ENCODE measurements around the gene PRKN. TPM values are rescaled to one million over a fixed set of nuclear protein-coding genes. Genes with fewer than 3 reads are reported as not detected.

The PRKN gene
- total and polyA plus RNA-seq, 2 donors (not counting 3 experiments of a cell fraction or from before 2014, with no cell fraction given): 0.06 TPM; not detected in 1

- DNase-seq (ENCODE audit: low read depth, low spot score) (no peak), FAIRE-seq (no peak)
- no peaks in the 10 kb centered on the region for H3K9me1 ChIP-seq (replicated peaks; ENCODE audit: control insufficient read depth, extremely low read depth, insufficient read depth, low read length)
- H4K20me1 ChIP-seq (replicated peaks; ENCODE audit: control insufficient read depth, extremely low read depth, insufficient read depth, low read length): no peaks in the 10 kb centered on the region
- intact Hi-C loops (cut with micrococcal nuclease) (no loop called here), dilution Hi-C loops (cut with MboI; ENCODE audit: extremely low pct_ligation_motif_present, low sequenced_read_pairs) (no loop called here)
- H3K27me3 ChIP-seq (ENCODE audit: control insufficient read depth in 2 of 2, insufficient read depth in 2 of 2, low read length in 2 of 2): no peaks in the 10 kb centered on the region
- no peaks in the 10 kb centered on the region for H3K4me1 ChIP-seq (ENCODE audit: control insufficient read depth, extremely low read depth, insufficient read depth, low read length)
- no peak overlapping the region for H2AFZ ChIP-seq (ENCODE audit: low read depth, low read length)
- H3K79me2 ChIP-seq (ENCODE audit: control insufficient read depth, insufficient read depth, low read length): no peaks in the 10 kb centered on the region
- no peak overlapping the region for H3K27ac ChIP-seq (ENCODE audit: insufficient read depth, low read depth, low read length)
- BruUV-seq (replicated peaks): no TSS peak
- no peaks in the 10 kb centered on the region for H3K36me3 ChIP-seq (ENCODE audit: control insufficient read depth in 2 of 2, extremely low read depth in 1 of 2, insufficient read depth in 2 of 2, low read length in 2 of 2)
- H3K9me3 ChIP-seq (replicated peaks; ENCODE audit: control insufficient read depth, insufficient read depth, low read length): no peaks in the 10 kb centered on the region
- ChIA-PET POLR2A (no interaction called here), CTCF (interaction anchor here (1.2 kb wide), 1 partner anchor 32 kb away, joined by 5 read pairs; no protein-coding TSS in a partner anchor)
- no peak for TF ChIP-seq GATA2 (IDR thresholded peaks at IDR 0.05; ENCODE audit: insufficient read depth, insufficient read length, low read depth, low read length)
- TF ChIP-seq FOS (IDR thresholded peaks at IDR 0.05; ENCODE audit: borderline replicate concordance, insufficient read depth, low read length): no peak
- no peak for TF ChIP-seq MYC (IDR thresholded peaks at IDR 0.05; ENCODE audit: low read depth, low read length)
- H3K4me2 ChIP-seq (ENCODE audit: insufficient read depth, low read length): no peak overlapping the region
- H3K9ac ChIP-seq (replicated peaks; ENCODE audit: extremely low read depth, insufficient read depth, low read length): no peak overlapping the region
- H3K4me3 ChIP-seq (replicated peaks in 1 of 3; ENCODE audit: insufficient read depth in 1 of 3, low read depth in 1 of 3, low read length in 3 of 3): no peak overlapping the region
These were observed 893.1 kb downstream of the PRKN start for GRCh38 chr6:161834426-161834825.

GRCh38 chr6:161833099-161833860, 894.3 kb downstream of the PRKN start:
- BruUV-seq (replicated peaks): no TSS peak
- no peak overlapping the region for H3K4me3 ChIP-seq (replicated peaks in 1 of 3; ENCODE audit: insufficient read depth in 1 of 3, low read depth in 1 of 3, low read length in 3 of 3)
- no peaks in the 10 kb centered on the region for H3K36me3 ChIP-seq (ENCODE audit: control insufficient read depth in 2 of 2, extremely low read depth in 1 of 2, insufficient read depth in 2 of 2, low read length in 2 of 2)
- TF ChIP-seq POLR2A (IDR thresholded peaks at IDR 0.05; ENCODE audit: low read depth, low read length) (no peak), FOS (IDR thresholded peaks at IDR 0.05; ENCODE audit: borderline replicate concordance, insufficient read depth, low read length) (no peak), MYC (IDR thresholded peaks at IDR 0.05; ENCODE audit: low read depth, low read length) (no peak), JUN (IDR thresholded peaks at IDR 0.05; ENCODE audit: borderline replicate concordance, insufficient read depth, insufficient read length, low read depth) (no peak), EZH2 (IDR thresholded peaks at IDR 0.05; ENCODE audit: borderline replicate concordance, low read depth, low read length, severe bottlenecking) (no peak), POLR2AphosphoS5 (IDR thresholded peaks at IDR 0.05; ENCODE audit: insufficient read depth, low read depth, low read length) (no peak), MAX (IDR thresholded peaks at IDR 0.05; ENCODE audit: insufficient read depth, insufficient read length) (no peak), CTCF (IDR thresholded peaks at IDR 0.05; ENCODE audit: extremely low read depth in 1 of 2, insufficient read depth in 1 of 2, low read depth in 1 of 2, low read length in 2 of 2) (no peak), GATA2 (IDR thresholded peaks at IDR 0.05; ENCODE audit: insufficient read depth, insufficient read length, low read depth, low read length) (no peak)
- POLR2A ChIA-PET: no interaction called here
- CTCF ChIA-PET: interaction anchor here (1.2 kb wide), 1 partner anchor 31 kb away, joined by 5 read pairs; no protein-coding TSS in a partner anchor
- H3K79me2 ChIP-seq (ENCODE audit: control insufficient read depth, insufficient read depth, low read length): no peaks in the 10 kb centered on the region
- dilution Hi-C loops (cut with MboI; ENCODE audit: extremely low pct_ligation_motif_present, low sequenced_read_pairs) (no loop called here), intact Hi-C loops (cut with micrococcal nuclease) (no loop called here)
- H3K4me2 ChIP-seq (ENCODE audit: insufficient read depth, low read length): no peak overlapping the region
- FAIRE-seq: no peak
- no peaks in the 10 kb centered on the region for H4K20me1 ChIP-seq (replicated peaks; ENCODE audit: control insufficient read depth, extremely low read depth, insufficient read depth, low read length)
- no peaks in the 10 kb centered on the region for H3K27me3 ChIP-seq (ENCODE audit: control insufficient read depth in 2 of 2, insufficient read depth in 2 of 2, low read length in 2 of 2)
- no peaks in the 10 kb centered on the region for H3K9me1 ChIP-seq (replicated peaks; ENCODE audit: control insufficient read depth, extremely low read depth, insufficient read depth, low read length)
- no peak for DNase-seq (ENCODE audit: low read depth, low spot score)
- no peaks in the 10 kb centered on the region for H3K4me1 ChIP-seq (ENCODE audit: control insufficient read depth, extremely low read depth, insufficient read depth, low read length)
- H3K27ac ChIP-seq (ENCODE audit: insufficient read depth, low read depth, low read length): no peak overlapping the region
- no peaks in the 10 kb centered on the region for H3K9me3 ChIP-seq (replicated peaks; ENCODE audit: control insufficient read depth, insufficient read depth, low read length)
- no peak overlapping the region for H2AFZ ChIP-seq (ENCODE audit: low read depth, low read length)
- no peak overlapping the region for H3K9ac ChIP-seq (replicated peaks; ENCODE audit: extremely low read depth, insufficient read depth, low read length)

Measured in endothelial cell of umbilical vein (primary cell).